Urinary bladder (tissue), 4 donors: ENCODE results near the gene CENPB. TPM values are rescaled to one million over a fixed set of nuclear protein-coding genes. Genes with fewer than 3 reads are reported as not detected.
A peak's percentile ranks its signal among the peaks of the same experiment; 100 is the strongest.

Experiments
- DNase-seq: peaks from one replicate; pipeline ENCODE4 v3.0.0-alpha.2; 2015; ENCODE audit errors: extremely low spot score
- H3K27ac ChIP-seq: one replicate; pipeline ENCODE4 v1.5.1; 2013; ENCODE audit warnings: low read depth, mild to moderate bottlenecking, moderate library complexity
- H3K36me3 ChIP-seq: one replicate; pipeline ENCODE4 v1.6.1; 2013; ENCODE audit warnings: mild to moderate bottlenecking, moderate library complexity; ENCODE audit not compliant: insufficient read depth
- H3K4me1 ChIP-seq: one replicate; pipeline ENCODE4 v1.6.1; 2013; ENCODE audit warnings: mild to moderate bottlenecking, moderate library complexity; ENCODE audit not compliant: insufficient read depth
- H3K4me3 ChIP-seq: one replicate; pipeline ENCODE4 v1.5.1; 2013; ENCODE audit warnings: low read depth, low read length
- WGBS: extraction: QIAGEN DNeasy Blood & Tissue Kit; methylation state at CpG from one replicate; pipeline ENCODE4 v1.1.7; 2013; 5-methylcytosine and 5-hydroxymethylcytosine counted together
- polyA plus RNA-seq: library from polyadenylated mRNA; stranded (reverse); fragments of 200-250 nt; gene quantifications from one replicate; pipeline ENCODE4 v1.2.3, GENCODE V29; 2013
- total RNA-seq: library from RNA; depleted of rRNA; stranded (reverse); fragments of >200 nt; gene quantifications from one replicate; pipeline ENCODE4 v1.2.3, GENCODE V29; 2014
- donor health status: healthy with polysubstance abuse.
- donor health status: healthy.

Gene CENPB
- total and polyA plus RNA-seq, 2 donors: 36.9 to 104 TPM

- Histone ChIP-seq H3K27ac (no peak overlapping the region), H3K4me1 (no peaks in the 10 kb centered on the region), H3K36me3 (no peaks in the 10 kb centered on the region), H3K4me3 (no peak overlapping the region)
- DNase-seq: no peak
- 85% methylated on average over 8 of the region's 8 CpGs for WGBS
Observed at GRCh38 chr20:3763671-3764601, 22.6 kb downstream of the CENPB start.

- Histone ChIP-seq H3K4me1 (no peaks in the 10 kb centered on the region), H3K27ac (no peak overlapping the region)
- WGBS: 75% methylated on average over 10 of the region's 10 CpGs
Observed at GRCh38 chr20:3760655-3761348, 25.7 kb downstream of the CENPB start.

GRCh38 chr20:3759884-3760283 lies 26.7 kb downstream of the CENPB start:
- DNase-seq: no peak
- Histone ChIP-seq H3K27ac (no peak overlapping the region), H3K4me1 (no peaks in the 10 kb centered on the region), H3K36me3 (no peaks in the 10 kb centered on the region), H3K4me3 (no peak overlapping the region)
- 92% methylated on average over 11 of the region's 11 CpGs for whole genome bisulfite sequencing

More at GRCh38 chr20:3760655-3761348, 25.7 kb downstream of the CENPB start:
- no peak for DNase-seq
- no peaks in the 10 kb centered on the region for H3K36me3 ChIP-seq
- no peak overlapping the region for H3K4me3 ChIP-seq

GRCh38 chr20:3759316-3759823 lies 27.2 kb downstream of the CENPB start:
- Histone ChIP-seq H3K36me3 (no peaks in the 10 kb centered on the region), H3K4me1 (no peaks in the 10 kb centered on the region), H3K4me3 (no peak overlapping the region), H3K27ac (no peak overlapping the region)
- WGBS: 80% methylated on average over 11 of the region's 11 CpGs
- no peak for DNase-seq

- no peak for DNase-seq
- H3K27ac ChIP-seq: no peak overlapping the region
Observed at GRCh38 chr20:3758566-3758965, 28.0 kb downstream of the CENPB start.

GRCh38 chr20:3757268-3757667 lies 29.3 kb downstream of the CENPB start:
- Histone ChIP-seq H3K27ac (no peak overlapping the region), H3K36me3 (no peaks in the 10 kb centered on the region), H3K4me3 (no peak overlapping the region), H3K4me1 (no peaks in the 10 kb centered on the region)
- DNase-seq: no peak
- WGBS: 90% methylated on average over 2 of the region's 2 CpGs

More at GRCh38 chr20:3758566-3758965, 28.0 kb downstream of the CENPB start:
- H3K4me1 ChIP-seq: no peaks in the 10 kb centered on the region
- no peak overlapping the region for H3K4me3 ChIP-seq
- WGBS: 84% methylated on average over 11 of the region's 11 CpGs
- no peaks in the 10 kb centered on the region for H3K36me3 ChIP-seq

DNA sequence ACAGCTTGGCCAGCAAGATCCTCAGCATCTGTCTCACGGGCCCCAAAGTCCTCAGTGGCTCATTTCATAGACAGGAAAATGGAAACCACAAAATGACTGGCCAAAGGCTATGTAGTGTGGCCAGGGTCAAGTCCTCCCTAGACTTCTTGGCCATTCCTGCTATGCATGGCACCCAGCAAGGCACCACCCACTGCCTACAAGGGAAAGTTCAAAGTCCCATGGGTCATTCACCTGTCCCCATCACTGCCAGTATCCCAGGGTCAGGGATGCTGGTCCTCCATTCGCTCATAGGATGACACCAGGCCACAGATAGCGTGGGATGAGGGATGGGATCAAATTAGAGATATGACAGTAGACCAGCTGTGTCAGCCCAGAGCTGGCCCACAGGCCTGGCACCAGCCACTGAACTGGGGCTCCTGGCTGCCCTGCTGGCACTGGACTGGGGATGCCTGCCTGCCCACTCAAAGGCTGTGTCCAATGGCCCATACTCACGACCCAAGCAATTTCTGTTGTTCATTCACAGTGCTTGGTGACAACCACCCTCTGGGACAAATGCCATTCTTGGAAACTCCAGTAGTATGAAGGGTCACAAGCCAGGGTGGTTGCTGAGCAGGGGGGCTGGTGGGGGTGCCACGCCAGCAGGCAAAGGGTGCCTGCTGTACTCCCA lies 30.6 kb downstream of the CENPB start:
- H3K27ac ChIP-seq: no peak overlapping the region
- H3K4me1 ChIP-seq: no peaks in the 10 kb centered on the region
- DNase-seq: no peak
- H3K36me3 ChIP-seq: no peaks in the 10 kb centered on the region
- H3K4me3 ChIP-seq: no peak overlapping the region
- WGBS: 70% methylated on average over 5 of the region's 5 CpGs

GRCh38 chr20:3755269-3755668 lies 31.3 kb downstream of the CENPB start:
- Histone ChIP-seq H3K4me1 (no peaks in the 10 kb centered on the region), H3K27ac (no peak overlapping the region), H3K36me3 (no peaks in the 10 kb centered on the region), H3K4me3 (no peak overlapping the region)
- 83% methylated on average over 7 of the region's 7 CpGs for WGBS
- no peak for DNase-seq

GRCh38 chr20:3754276-3754630 lies 32.3 kb downstream of the CENPB start:
- Histone ChIP-seq H3K4me3 (no peak overlapping the region), H3K36me3 (no peaks in the 10 kb centered on the region), H3K27ac (no peak overlapping the region), H3K4me1 (no peaks in the 10 kb centered on the region)
- WGBS: 91% methylated on average over 16 of the region's 16 CpGs
- no peak for DNase-seq

GRCh38 chr20:3753501-3754275 lies 32.9 kb downstream of the CENPB start:
- Histone ChIP-seq H3K4me3 (no peak overlapping the region), H3K4me1 (no peaks in the 10 kb centered on the region), H3K36me3 (no peaks in the 10 kb centered on the region), H3K27ac (no peak overlapping the region)
- no peak for DNase-seq
- 82% methylated on average over 26 of the region's 26 CpGs for WGBS

GRCh38 chr20:3753098-3753497 lies 33.4 kb downstream of the CENPB start:
- no peaks in the 10 kb centered on the region for H3K4me1 ChIP-seq
- DNase-seq: no peak
- H3K36me3 ChIP-seq: no peaks in the 10 kb centered on the region
- 38% methylated on average over 4 of the region's 4 CpGs for WGBS
- H3K27ac ChIP-seq: no peak overlapping the region
- H3K4me3 ChIP-seq: no peak overlapping the region

GRCh38 chr20:3752386-3752759 lies 34.2 kb downstream of the CENPB start:
- no peak for DNase-seq
- H3K36me3 ChIP-seq: no peaks in the 10 kb centered on the region
- H3K4me3 ChIP-seq: peak overlapping the region; percentile 19
- H3K4me1 ChIP-seq: no peaks in the 10 kb centered on the region
- 54% methylated on average over 13 of the region's 13 CpGs for WGBS
- no peak overlapping the region for H3K27ac ChIP-seq
